ENCODE measurements around the gene PACSIN2. TPM values are rescaled to one million over a fixed set of nuclear protein-coding genes. Genes with fewer than 3 reads are reported as not detected.

PACSIN2 gene
- total and polyA plus RNA-seq, 2 of the 13 experiments (the other 11 are each of a cell fraction or from before 2014, with no cell fraction given) = 54.1 to 68.8 TPM

GRCh38 chr22:43042101-43042780, 27.3 kb upstream of the PACSIN2 start (continued):
- TF ChIP-seq MEIS1 (CRISPR knock-in tag; IDR thresholded peaks at IDR 0.05; ENCODE audit: borderline replicate concordance) (no peak), ZFAT (CRISPR knock-in tag; conservative IDR thresholded peaks at IDR 0.05) (no peak), ZNF564 (CRISPR knock-in tag; IDR thresholded peaks at IDR 0.05) (no peak), USF2 (IDR thresholded peaks at IDR 0.05; ENCODE audit: low read depth, low read length) (peak; percentile 60), USF2 (CRISPR knock-in tag; IDR thresholded peaks at IDR 0.05; ENCODE audit: borderline replicate concordance) (no peak; the same call in 1 of the 2 replicates), SMARCC2 (IDR thresholded peaks at IDR 0.05) (no peak), POGK (CRISPR knock-in tag; conservative IDR thresholded peaks at IDR 0.05) (no peak), ZNF280B (CRISPR knock-in tag; IDR thresholded peaks at IDR 0.05; ENCODE audit: borderline replicate concordance) (no peak), NBN (conservative IDR thresholded peaks at IDR 0.05) (no peak), ZBTB20 (CRISPR knock-in tag; IDR thresholded peaks at IDR 0.05; ENCODE audit: borderline replicate concordance, low read depth) (no peak), RAD51 (IDR thresholded peaks at IDR 0.05; ENCODE audit: borderline replicate concordance) (0 out of 2 replicates have a peak, but pooled peaks have one; percentile 14), HMG20A (CRISPR knock-in tag; IDR thresholded peaks at IDR 0.05; ENCODE audit: borderline replicate concordance) (no peak), NCOR1 (IDR thresholded peaks at IDR 0.05; ENCODE audit: borderline replicate concordance, low read length) (no peak), ZNF724P (CRISPR knock-in tag; IDR thresholded peaks at IDR 0.05; ENCODE audit: borderline replicate concordance) (no peak)
- TF ChIP-seq, protein P1, sequence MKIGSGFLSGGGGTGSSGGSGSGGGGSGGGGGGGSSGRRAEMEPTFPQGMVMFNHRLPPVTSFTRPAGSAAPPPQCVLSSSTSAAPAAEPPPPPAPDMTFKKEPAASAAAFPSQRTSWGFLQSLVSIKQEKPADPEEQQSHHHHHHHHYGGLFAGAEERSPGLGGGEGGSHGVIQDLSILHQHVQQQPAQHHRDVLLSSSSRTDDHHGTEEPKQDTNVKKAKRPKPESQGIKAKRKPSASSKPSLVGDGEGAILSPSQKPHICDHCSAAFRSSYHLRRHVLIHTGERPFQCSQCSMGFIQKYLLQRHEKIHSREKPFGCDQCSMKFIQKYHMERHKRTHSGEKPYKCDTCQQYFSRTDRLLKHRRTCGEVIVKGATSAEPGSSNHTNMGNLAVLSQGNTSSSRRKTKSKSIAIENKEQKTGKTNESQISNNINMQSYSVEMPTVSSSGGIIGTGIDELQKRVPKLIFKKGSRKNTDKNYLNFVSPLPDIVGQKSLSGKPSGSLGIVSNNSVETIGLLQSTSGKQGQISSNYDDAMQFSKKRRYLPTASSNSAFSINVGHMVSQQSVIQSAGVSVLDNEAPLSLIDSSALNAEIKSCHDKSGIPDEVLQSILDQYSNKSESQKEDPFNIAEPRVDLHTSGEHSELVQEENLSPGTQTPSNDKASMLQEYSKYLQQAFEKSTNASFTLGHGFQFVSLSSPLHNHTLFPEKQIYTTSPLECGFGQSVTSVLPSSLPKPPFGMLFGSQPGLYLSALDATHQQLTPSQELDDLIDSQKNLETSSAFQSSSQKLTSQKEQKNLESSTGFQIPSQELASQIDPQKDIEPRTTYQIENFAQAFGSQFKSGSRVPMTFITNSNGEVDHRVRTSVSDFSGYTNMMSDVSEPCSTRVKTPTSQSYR (CRISPR knock-in tag; IDR thresholded peaks at IDR 0.05; ENCODE audit: borderline replicate concordance) = no peak
- TF ChIP-seq, protein P2, sequence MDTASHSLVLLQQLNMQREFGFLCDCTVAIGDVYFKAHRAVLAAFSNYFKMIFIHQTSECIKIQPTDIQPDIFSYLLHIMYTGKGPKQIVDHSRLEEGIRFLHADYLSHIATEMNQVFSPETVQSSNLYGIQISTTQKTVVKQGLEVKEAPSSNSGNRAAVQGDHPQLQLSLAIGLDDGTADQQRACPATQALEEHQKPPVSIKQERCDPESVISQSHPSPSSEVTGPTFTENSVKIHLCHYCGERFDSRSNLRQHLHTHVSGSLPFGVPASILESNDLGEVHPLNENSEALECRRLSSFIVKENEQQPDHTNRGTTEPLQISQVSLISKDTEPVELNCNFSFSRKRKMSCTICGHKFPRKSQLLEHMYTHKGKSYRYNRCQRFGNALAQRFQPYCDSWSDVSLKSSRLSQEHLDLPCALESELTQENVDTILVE (CRISPR knock-in tag; IDR thresholded peaks at IDR 0.05) = no peak
